Brain microvascular endothelial cell (primary cell): ENCODE data around the gene TNFRSF14.
"Not testable (repeated sequence)": the region's sequence is repeated elsewhere in the genome, so short reads cannot be mapped to it uniquely, and the experiment has no call there.

Experiments
- DNase-seq: peaks from one replicate; pipeline ENCODE4 v3.0.0-alpha.2; 2020
- H3K27ac ChIP-seq: fragments of 250-450 bp; sonication (Bioruptor Pico); 2 replicates; pipeline ENCODE4 v1.5.1; 2020; ENCODE audit warnings: mild to moderate bottlenecking, moderate library complexity
- H3K27me3 ChIP-seq: fragments of 250-450 bp; sonication (Bioruptor Pico); replicated peaks from 2 replicates; pipeline ENCODE4 v1.5.1; 2020; ENCODE audit warnings: mild to moderate bottlenecking
- H3K36me3 ChIP-seq: fragments of 250-450 bp; sonication (Bioruptor Pico); replicated peaks from 2 replicates; pipeline ENCODE4 v1.5.1; 2020; ENCODE audit warnings: mild to moderate bottlenecking
- H3K4me3 ChIP-seq: 2 replicates; pipeline ENCODE4 v1.5.1; 2011; ENCODE audit warnings: low read depth, mild to moderate bottlenecking, control low read depth, low read length, moderate library complexity
- CTCF ChIP-seq: IDR thresholded peaks from 2 replicates; pipeline ENCODE4 v1.5.1; 2011; ENCODE audit warnings: low read depth, mild to moderate bottlenecking, moderate library complexity, low read length, control low read depth, inconsistent platforms; ENCODE audit errors: missing control alignments
- in situ Hi-C: cut with HindIII; loops from 2 replicates; pipeline ENCODE4 v1.10.0; 2017; ENCODE audit warnings: low sequenced_read_pairs, low pct_ligation_motif_present

TNFRSF14 gene

GRCh38 chr1:2551544-2551943 is 4.6 kb upstream of the TNFRSF14 start:
- H3K36me3 ChIP-seq, H3K27me3 ChIP-seq, DNase-seq, in situ Hi-C loops, H3K4me3 ChIP-seq, H3K27ac ChIP-seq: not testable (repeated sequence)

GRCh38 chr1:2552189-2552588 is 4.0 kb upstream of the TNFRSF14 start:
- DNase-seq = no peak
- in situ Hi-C loops = no loop called here
- no peak for TF ChIP-seq CTCF
- Histone ChIP-seq H3K4me3 (no peak overlapping the region), H3K27me3 (no peaks in the 10 kb centered on the region), H3K36me3 (no peaks in the 10 kb centered on the region), H3K27ac (no peak overlapping the region)

- H3K4me3 ChIP-seq, DNase-seq, H3K27me3 ChIP-seq, H3K36me3 ChIP-seq, H3K27ac ChIP-seq, in situ Hi-C loops: not testable (repeated sequence)
These were observed 3.1 kb upstream of the TNFRSF14 start for GRCh38 chr1:2553076-2553475.

GRCh38 chr1:2553871-2554620 is 2.1 kb upstream of the TNFRSF14 start:
- no peak for TF ChIP-seq CTCF
- DNase-seq = no peak
- H3K4me3 ChIP-seq = no peak overlapping the region
- in situ Hi-C loops = no loop called here
- H3K36me3 ChIP-seq = no peaks in the 10 kb centered on the region
- H3K27ac ChIP-seq = no peak overlapping the region
- no peaks in the 10 kb centered on the region for H3K27me3 ChIP-seq

- no peak for DNase-seq
- Histone ChIP-seq H3K4me3 (no peak overlapping the region), H3K36me3 (no peaks in the 10 kb centered on the region), H3K27ac (no peak overlapping the region), H3K27me3 (no peaks in the 10 kb centered on the region)
- in situ Hi-C loops = no loop called here
- peak; percentile 70 for TF ChIP-seq CTCF
These were observed 1.4 kb upstream of the TNFRSF14 start for GRCh38 chr1:2554621-2555387.

- no peak for TF ChIP-seq CTCF
- Histone ChIP-seq H3K27ac (peak overlapping the region; percentile 11), H3K4me3 (peak overlapping the region; percentile 57), H3K27me3 (no peaks in the 10 kb centered on the region), H3K36me3 (no peaks in the 10 kb centered on the region)
- in situ Hi-C loops = no loop called here
- DNase-seq = no peak
These were observed 416 bp upstream of the TNFRSF14 start for GRCh38 chr1:2555634-2556276.
